Tibial nerve (tissue), 4 donors: ENCODE measurements around the gene LCN1. TPM values are rescaled to one million over a fixed set of nuclear protein-coding genes. Genes with fewer than 3 reads are reported as not detected.

Source experiments
- DNase-seq, 2 donors: peaks; one replicate each; pipeline ENCODE4 v3.0.0-alpha.2; 2019; ENCODE audit warnings: low spot score in 2 of 2
- H3K27ac ChIP-seq, 4 donors: fragments of 200-600 bp; sonication (generic) in 3 of 4; one replicate each; pipeline ENCODE4 v1.5.1; 2017 to 2019; ENCODE audit warnings: mild to moderate bottlenecking in 1 of 4
- H3K27me3 ChIP-seq, 2 donors: fragments of 200-600 bp; sonication (generic) in 1 of 2; one replicate each; pipeline versions ENCODE4 v1.5.1 to v1.6.0; 2017 to 2019
- H3K36me3 ChIP-seq, 3 donors: fragments of 200-600 bp; sonication (generic); one replicate each; pipeline ENCODE4 v1.5.1; 2018 to 2019
- H3K4me1 ChIP-seq, 4 donors: fragments of 200-600 bp; sonication (generic) in 3 of 4; one replicate each; pipeline ENCODE4 v1.5.1; 2017 to 2019
- H3K4me3 ChIP-seq, 4 donors: fragments of 200-600 bp; sonication (generic) in 3 of 4; one replicate each; pipeline ENCODE4 v1.5.1; 2017 to 2019; ENCODE audit warnings: mild to moderate bottlenecking in 1 of 4, moderate library complexity in 1 of 4
- H3K9me3 ChIP-seq, 4 donors: fragments of 200-600 bp; sonication (generic) in 3 of 4; one replicate each; pipeline ENCODE4 v1.5.1; 2017 to 2019
- EP300 ChIP-seq, 2 donors: sonication (generic); formaldehyde crosslinking; IDR thresholded peaks; one replicate each; pipeline ENCODE4 v1.6.1; 2017; ENCODE audit warnings: antibody characterized with exemption in 2 of 2, mild to moderate bottlenecking in 1 of 2
- POLR2A ChIP-seq, 2 donors: fragments of 450-650 bp; IDR thresholded peaks; one replicate each; pipeline ENCODE4 v1.6.1; 2017; ENCODE audit warnings: antibody characterized with exemption in 2 of 2, mild to moderate bottlenecking in 2 of 2, moderate library complexity in 2 of 2
- WGBS, 2 donors: methylation state at CpG; one replicate each; pipeline ENCODE4 v1.1.5; 2018; 5-methylcytosine and 5-hydroxymethylcytosine counted together
- total RNA-seq, 4 donors: library from RNA; depleted of rRNA; stranded (reverse); fragments of >200 nt; gene quantifications; one replicate each; pipeline ENCODE4 v1.1.0, GENCODE V29; 2016
- TF ChIP-seq, protein P1 (sequence below), 5 experiments: fragments of 200-600 bp in 3 of 5; fragments of 450-650 bp in 2 of 5; sonication (generic) in 3 of 5; IDR thresholded peaks; one replicate each; pipeline ENCODE4 v1.5.1; 2016 to 2019; ENCODE audit warnings: antibody characterized with exemption in 5 of 5, mild to moderate bottlenecking in 3 of 5, moderate library complexity in 2 of 5

The LCN1 gene
- total RNA-seq, 4 donors from 2014 or later, result not detected

DNA sequence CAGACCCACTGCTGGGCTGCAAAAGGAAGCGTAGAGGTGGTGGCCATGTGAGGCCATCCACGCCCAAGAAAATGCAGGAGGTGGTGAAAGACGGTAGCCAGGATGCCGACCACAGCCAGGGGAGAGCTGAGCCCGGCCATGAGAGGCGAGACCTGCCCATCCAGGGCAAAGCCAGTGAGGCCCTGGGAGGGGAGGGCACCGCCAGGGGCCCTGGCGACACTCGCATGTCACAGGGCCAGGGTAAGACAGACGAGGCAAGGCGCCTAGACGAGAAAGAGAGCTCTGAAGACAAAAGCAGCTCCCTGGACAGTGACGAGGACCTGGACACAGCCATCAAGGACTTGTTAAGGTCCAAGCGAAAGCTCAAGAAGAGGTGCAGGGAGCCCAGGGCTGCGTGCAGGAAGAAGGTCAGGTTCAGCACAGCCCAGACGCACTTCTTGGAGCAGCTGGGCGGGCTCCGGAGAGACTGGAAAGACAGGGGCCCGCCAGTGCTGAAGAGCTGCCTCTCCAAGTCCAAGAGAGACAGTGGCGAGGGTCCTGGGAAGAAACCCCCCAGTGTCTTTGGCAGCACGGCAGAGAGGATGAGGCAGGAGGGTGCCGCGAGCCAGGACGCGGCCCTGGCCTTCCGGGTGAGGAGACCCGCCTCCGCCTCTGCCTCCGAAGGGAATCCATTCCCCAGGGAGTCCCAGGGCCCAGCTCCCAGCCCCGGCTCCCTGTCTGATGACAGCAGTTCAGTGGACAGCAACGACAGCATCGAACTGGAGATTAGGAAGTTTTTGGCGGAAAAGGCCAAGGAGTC is 34.8 kb upstream of the LCN1 start:
- no peak overlapping the region for H3K4me3 ChIP-seq
- 93 to 97% methylated on average over 33 of the region's 33 CpGs for WGBS, 2 donors

DNA sequence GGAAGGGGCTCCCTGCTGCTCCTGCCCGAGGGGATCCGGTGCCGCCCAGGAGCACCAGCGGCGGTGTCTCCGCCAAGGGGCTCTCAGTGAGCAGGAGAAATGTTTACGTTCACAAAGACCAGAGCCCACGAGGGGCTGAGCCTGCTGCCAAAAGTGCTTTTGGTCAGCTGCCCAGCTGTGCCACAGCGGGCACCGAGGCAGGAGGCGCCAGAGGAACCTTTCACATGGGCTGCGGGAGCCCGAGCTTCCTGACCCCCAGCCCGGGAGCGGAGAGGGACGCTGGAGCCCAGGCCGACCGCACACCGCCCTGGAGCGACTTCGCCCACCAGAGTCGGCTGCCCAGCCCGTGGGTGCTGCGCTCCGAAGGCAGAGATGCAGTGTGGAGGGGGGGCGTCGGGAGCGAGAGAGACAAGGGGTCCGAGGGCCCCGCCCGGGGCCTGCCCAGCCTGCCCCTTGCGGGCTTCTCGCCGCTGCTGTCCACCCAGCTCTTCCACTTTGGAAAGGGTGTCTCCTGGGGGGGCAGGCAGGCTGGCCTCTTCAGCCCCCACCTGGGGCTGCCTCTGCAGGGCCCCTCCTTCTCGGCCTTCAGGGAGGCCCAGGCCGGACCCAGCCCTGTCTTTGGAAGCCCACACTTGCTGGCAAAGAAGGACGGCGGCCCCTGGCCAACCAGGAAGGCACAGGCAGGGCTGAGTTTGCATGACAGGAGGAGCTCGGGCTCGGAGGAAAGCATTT is 33.8 kb upstream of the LCN1 start:
- DNase-seq, result no peak
- TF ChIP-seq EP300 (IDR thresholded peaks at IDR 0.05) (no peak), POLR2A (IDR thresholded peaks at IDR 0.05) (no peak)
- TF ChIP-seq, protein P1, sequence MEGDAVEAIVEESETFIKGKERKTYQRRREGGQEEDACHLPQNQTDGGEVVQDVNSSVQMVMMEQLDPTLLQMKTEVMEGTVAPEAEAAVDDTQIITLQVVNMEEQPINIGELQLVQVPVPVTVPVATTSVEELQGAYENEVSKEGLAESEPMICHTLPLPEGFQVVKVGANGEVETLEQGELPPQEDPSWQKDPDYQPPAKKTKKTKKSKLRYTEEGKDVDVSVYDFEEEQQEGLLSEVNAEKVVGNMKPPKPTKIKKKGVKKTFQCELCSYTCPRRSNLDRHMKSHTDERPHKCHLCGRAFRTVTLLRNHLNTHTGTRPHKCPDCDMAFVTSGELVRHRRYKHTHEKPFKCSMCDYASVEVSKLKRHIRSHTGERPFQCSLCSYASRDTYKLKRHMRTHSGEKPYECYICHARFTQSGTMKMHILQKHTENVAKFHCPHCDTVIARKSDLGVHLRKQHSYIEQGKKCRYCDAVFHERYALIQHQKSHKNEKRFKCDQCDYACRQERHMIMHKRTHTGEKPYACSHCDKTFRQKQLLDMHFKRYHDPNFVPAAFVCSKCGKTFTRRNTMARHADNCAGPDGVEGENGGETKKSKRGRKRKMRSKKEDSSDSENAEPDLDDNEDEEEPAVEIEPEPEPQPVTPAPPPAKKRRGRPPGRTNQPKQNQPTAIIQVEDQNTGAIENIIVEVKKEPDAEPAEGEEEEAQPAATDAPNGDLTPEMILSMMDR (IDR thresholded peaks at IDR 0.05), result no peak
- WGBS, 2 donors, result 89 to 95% methylated on average over 19 to 34 of the region's 40 CpGs
- Histone ChIP-seq H3K27me3 (no peaks in the 10 kb centered on the region), H3K36me3 (peaks cover 0 to 85% (median 0%) of the 10 kb centered on the region in 3 donors), H3K9me3 (no peaks in the 10 kb centered on the region), H3K4me1 (no peaks in the 10 kb centered on the region), H3K27ac (no peak overlapping the region), H3K4me3 (no peak overlapping the region)

More for the DNA sequence above, 34.8 kb upstream of the LCN1 start:
- peaks cover 0 to 4% (median 0%) of the 10 kb centered on the region in 4 donors for H3K4me1 ChIP-seq
- H3K27me3 ChIP-seq, result no peaks in the 10 kb centered on the region
- peaks cover 0 to 81% (median 0%) of the 10 kb centered on the region in 3 donors for H3K36me3 ChIP-seq
- H3K9me3 ChIP-seq, result no peaks in the 10 kb centered on the region
- DNase-seq, result no peak
- no peak overlapping the region for H3K27ac ChIP-seq
- TF ChIP-seq EP300 (IDR thresholded peaks at IDR 0.05) (no peak), POLR2A (IDR thresholded peaks at IDR 0.05) (no peak)
- TF ChIP-seq, protein P1 (IDR thresholded peaks at IDR 0.05), result no peak

GRCh38 chr9:135488013-135488330 is 33.3 kb upstream of the LCN1 start:
- no peaks in the 10 kb centered on the region for H3K9me3 ChIP-seq
- H3K27me3 ChIP-seq, result no peaks in the 10 kb centered on the region
- TF ChIP-seq POLR2A (IDR thresholded peaks at IDR 0.05), result no peak
- TF ChIP-seq, protein P1 (IDR thresholded peaks at IDR 0.05), result no peak
- no peak for TF ChIP-seq EP300 (IDR thresholded peaks at IDR 0.05)
- 91 to 96% methylated on average over 18 of the region's 18 CpGs for WGBS, 2 donors
- no peak overlapping the region for H3K27ac ChIP-seq
- DNase-seq, result no peak
- H3K36me3 ChIP-seq, result peaks cover 0 to 85% (median 0%) of the 10 kb centered on the region in 3 donors
- no peaks in the 10 kb centered on the region for H3K4me1 ChIP-seq
- no peak overlapping the region for H3K4me3 ChIP-seq

DNA sequence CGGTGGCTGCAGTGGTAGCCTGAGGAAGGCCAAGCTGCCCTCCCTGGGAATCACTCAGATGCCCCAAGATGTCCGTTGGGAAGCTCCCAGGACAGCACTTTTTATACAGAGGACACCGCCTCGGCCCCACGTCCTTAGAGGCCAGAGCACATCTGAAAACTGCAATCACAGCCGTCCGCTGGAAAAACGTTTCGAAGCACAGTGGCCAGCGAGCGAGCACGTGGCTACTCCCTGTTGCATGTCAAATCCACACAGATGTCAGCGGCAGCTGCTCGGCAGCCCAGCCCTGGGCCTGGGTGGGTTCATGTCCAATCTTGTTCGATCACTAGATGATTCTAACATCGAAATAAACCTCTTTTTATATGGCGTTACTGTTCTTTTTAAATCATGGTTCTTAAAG is 32.7 kb upstream of the LCN1 start:
- Histone ChIP-seq H3K4me1 (no peaks in the 10 kb centered on the region), H3K27ac (no peak overlapping the region), H3K36me3 (peaks cover 0 to 80% (median 0%) of the 10 kb centered on the region in 3 donors), H3K27me3 (no peaks in the 10 kb centered on the region), H3K4me3 (no peak overlapping the region), H3K9me3 (no peaks in the 10 kb centered on the region)
- TF ChIP-seq EP300 (IDR thresholded peaks at IDR 0.05) (no peak), POLR2A (IDR thresholded peaks at IDR 0.05) (no peak)
- 90 to 92% methylated on average over 17 of the region's 17 CpGs for WGBS, 2 donors
- no peak for DNase-seq

DNA sequence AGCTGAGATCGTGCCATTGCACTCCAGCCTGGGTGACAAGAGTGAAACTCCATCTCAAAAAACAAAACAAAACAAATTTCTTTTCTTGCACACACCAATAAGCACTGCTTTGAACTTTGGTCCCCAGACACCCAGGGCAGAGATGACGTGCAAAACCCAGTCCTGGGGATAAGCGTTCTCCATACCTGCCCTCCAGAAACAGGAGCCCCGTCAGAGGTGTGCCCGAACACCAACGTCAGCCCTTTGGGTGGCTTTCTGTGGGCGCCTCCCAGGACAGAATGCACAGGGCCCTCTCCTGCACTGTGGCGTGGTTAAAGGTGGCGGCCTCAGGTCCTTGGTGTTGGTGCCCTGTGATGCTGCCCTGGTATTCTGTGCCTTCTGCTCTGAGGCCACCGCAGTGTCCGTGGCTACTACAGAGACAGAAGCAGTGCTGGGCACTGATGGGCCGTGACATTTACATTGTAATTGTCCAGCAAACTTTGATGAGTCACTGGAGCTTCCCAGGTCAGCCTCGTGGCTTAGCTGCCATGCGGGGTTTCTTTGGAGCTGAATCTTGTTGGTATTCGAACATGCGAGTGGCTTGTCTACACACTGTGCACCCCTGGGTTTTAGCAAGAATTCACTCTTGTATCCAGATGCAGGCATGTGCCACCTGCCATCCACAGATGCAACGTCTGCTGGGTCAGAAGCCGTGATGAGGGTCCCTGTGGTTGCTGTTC is 31.9 kb upstream of the LCN1 start:
- Histone ChIP-seq H3K27me3 (no peaks in the 10 kb centered on the region), H3K4me3 (no peak overlapping the region), H3K27ac (no peak overlapping the region), H3K36me3 (peaks cover 0 to 71% (median 0%) of the 10 kb centered on the region in 3 donors), H3K4me1 (no peaks in the 10 kb centered on the region), H3K9me3 (no peaks in the 10 kb centered on the region)
- DNase-seq, result no peak
- 84 to 88% methylated on average over 13 to 16 of the region's 18 CpGs for WGBS, 2 donors
- no peak for TF ChIP-seq POLR2A (IDR thresholded peaks at IDR 0.05)
- TF ChIP-seq, protein P1 (IDR thresholded peaks at IDR 0.05), result no peak
- no peak for TF ChIP-seq EP300 (IDR thresholded peaks at IDR 0.05)
